RKO (cell line): ENCODE measurements around the gene NUDT4.

Source experiments
- DNase-seq: peaks from one replicate; pipeline ENCODE4 v3.0.0-alpha.2; 2016; ENCODE audit warnings: low spot score

The NUDT4 gene

DNA sequence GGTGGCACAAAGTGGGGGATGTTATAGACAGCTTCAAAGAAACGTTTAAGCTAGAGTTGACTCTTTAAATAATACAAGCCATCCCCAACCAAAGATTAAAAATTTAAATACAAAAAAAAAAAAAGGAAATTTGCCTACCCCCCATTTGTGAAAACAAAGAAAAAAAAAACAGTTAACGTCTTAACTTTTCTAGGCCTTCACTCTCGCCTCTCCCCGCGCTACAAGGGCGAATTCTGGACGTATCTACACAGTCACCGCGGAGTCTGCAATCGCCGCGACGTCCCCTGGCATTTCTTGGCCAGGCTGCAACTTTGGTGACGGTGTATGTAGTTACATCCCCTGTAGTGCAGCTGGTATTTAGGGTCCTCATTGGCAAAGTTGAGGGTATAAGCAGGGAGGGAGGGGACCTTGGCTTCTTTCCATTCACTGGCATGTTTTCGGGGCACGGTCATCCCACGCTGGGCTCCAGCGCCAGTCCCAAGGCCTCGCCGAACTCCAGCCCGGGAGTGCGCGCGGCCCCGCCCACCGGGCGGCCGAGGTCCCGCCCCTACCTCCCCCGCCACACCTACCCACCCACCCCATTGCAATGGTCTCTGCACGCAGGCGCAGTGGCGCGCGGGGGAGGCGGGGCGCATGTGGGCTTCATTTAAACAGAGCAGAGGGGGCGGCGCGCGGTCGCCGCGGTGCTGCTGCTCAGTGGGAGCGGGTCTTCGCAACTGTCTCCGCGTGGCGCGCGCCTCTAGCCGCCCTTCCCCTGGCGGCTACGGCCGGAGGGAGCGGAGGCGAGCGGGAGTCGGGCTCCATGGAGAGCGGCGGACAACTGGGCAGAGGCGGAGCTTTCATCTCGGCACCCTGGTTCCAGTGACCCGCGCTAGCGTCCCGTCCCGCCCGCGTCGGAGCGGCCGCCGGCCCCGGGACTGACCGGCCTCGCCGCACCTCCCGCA is at the start of gene NUDT4:
TSS of gene NUDT4 (plus strand) at position 674 of the 944 bp plus-strand sequence. CDS start 398 bp downstream, outside the sequence.
- DNase-seq = peak; percentile 92

DNA sequence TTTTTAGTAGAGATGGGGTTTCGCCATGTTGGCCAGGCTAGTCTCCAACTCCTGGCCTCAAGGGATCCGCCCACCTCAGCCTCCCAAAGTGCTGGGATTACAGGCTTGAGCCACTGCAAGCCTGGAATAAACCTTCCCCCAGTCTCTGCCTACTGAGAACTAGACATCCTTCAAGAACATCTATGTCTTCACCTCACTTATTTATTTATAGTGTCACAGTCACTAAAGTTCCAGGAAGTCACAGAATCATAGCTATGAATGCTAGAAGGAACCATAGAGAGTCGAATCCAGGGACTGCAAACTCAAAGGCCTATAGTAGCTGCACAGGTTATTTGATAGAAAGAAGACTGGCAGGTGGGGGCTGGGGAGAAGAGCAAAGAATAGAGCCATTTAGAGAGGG is 44.7 kb upstream of the NUDT4 start:
- DNase-seq = no peak

DNA sequence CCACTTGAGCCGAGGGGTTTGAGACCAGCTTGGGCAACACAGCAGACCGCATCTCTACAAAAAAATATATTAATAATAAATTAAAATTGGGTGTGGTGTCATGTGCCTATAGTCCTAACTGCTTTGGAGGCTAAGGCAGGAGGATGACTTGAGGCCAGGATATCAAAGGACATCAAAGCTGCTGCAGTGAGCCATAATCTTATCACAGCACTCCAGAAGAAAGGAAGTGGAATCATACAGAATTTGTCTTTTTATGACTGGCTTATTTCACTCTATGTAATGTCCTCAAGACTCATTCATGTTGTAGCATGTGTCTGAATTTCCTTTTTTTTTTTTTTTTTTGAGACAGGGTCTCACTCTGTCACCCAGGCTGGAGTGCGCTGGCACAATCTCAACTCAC is 43.9 kb upstream of the NUDT4 start:
- DNase-seq = no peak

DNA sequence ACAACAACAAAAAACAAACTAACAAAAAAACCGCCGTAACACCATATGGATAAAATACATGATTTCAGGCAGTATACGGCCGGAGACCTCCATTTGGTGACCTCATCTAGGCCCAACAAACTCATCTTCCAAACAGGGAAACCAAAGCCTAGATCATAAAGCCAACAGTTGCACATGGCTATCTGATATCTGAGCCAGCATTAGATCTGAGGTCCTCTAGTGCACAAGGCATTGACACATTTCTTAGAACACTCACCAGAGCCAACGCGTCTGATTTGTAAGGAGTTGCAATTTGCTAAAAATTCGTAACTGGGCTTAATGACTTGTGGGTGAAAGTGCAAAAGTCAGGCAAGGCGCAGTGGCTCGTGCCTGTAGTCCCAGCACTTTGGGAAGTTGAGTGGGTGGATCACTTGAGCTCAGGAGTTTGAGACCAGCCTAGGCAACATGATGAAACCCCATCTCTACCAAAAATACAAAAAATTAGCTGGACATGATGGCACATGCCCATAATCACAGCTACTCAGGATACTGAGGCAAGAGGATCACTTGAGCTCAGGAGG is 42.0 kb upstream of the NUDT4 start:
- no peak for DNase-seq

DNA sequence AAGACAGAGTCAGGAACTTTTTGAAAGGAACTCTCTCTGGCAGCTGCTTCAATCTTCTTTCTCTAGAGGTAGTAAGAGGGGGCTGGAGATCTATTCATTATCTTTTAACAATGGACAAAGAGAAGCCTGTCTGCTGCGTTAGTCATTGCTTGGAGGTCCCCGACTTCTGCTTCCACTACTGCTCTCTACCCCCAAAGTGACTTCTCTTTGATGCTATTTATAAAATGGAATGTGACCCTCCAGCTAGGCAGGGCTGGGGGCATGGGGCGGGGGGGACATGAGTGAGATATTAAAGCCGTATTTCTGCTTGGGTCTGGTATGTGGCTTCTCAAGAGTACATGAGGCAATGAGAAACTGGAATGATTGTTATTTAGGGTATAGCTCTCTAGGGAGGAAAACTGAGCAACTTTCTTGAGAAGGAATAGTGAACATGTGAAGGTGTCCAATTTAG is 41.4 kb upstream of the NUDT4 start:
- no peak for DNase-seq

DNA sequence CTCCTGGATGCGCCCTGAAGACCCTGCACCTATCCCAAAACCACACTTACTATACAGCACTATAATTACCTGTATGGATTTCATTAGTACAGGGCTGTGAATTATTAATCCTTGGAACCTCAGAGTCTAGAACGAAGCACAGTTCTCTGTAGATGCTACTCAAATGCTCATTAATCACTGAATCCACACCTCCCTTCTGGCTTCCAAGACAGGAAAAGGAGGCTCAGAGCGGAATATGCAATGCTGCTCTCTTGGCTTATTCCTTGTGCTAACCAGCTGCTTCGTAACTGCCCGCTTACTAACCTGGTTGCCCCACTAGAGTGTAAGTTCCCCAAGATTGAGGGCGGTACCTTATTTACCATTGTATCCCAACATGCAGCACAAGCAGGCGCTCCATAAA is 39.1 kb upstream of the NUDT4 start:
- no peak for DNase-seq

DNA sequence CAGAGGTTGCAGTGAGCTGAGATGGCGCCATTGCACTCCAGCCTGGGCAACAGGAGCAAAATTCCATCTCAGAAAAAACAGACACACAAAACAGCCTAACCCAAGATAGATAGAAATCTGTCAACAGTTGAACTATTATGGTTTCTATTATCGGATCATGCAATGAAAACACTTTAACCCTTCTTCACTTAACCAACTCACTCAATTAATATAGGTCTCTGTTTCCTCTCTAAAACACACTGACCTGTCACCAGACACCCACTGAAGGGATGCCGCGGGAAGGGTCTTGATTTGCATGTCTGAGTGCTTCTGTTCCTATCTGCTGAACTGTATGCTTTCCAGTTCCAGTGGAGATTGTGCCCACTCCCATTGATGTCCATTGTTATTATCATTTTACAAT is 38.0 kb upstream of the NUDT4 start:
- no peak for DNase-seq

DNA sequence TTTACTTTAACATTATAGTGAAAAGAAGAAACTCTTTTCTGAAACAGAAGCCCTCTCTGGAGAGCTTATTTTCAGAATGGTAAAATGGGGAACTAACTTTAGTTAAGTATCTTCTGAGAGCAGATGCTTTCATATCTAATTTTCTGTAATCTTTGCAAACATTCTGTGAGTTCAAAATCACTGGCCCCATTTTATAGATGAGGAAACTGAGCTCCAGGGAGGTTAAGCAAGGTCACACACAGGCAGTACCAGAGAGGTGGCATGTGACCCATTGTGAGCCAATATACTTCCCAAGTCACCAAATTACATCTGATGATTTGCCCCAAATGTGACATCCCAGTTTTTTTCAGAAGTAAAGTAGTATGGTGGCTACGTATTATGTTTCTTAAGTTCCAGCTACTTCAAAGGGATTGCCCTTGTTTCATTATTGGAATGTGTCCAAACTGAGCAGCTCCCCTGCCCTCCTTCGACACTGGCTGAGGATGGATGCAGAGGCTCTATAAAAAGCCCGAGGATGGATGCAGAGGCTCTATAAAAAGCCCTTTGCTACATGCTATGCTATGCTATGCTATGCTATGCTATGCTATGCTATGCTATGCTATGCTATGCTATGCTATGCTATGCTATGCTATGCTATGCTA is 36.2 kb upstream of the NUDT4 start:
- DNase-seq = no peak

DNA sequence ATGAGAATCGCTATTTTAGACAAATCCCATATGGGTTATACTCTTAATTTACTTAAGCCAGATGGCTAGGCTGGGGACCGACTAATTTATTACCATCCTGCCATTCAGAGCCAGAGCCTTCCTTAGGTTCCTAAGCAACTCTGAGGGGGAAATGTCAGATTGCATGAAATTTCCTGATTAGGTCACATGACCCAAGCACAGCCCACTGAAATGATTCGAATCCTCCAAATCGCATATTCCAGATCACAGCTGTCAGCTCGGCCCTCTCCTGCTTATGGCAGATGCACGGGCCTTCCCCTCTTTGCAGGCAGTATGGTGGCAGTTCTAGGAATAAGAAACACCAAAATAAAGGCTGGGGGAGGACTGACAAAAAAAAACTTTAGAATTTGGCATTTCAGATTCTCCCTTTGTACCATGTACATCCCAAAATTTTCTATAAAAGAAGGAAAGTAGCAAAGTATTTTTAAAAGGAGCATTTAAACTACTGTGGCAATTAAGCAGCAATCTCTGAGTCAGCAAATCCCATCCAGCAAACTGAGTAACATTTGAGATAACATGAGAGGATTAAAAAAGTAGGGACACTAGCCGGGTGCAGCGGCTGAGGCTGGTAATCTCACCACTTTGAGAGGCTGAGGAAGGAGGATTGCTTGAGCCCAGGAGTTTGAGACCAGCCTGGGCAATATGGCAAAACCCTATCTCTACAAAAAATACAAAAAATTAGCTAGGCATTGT is 30.5 kb upstream of the NUDT4 start:
- no peak for DNase-seq

DNA sequence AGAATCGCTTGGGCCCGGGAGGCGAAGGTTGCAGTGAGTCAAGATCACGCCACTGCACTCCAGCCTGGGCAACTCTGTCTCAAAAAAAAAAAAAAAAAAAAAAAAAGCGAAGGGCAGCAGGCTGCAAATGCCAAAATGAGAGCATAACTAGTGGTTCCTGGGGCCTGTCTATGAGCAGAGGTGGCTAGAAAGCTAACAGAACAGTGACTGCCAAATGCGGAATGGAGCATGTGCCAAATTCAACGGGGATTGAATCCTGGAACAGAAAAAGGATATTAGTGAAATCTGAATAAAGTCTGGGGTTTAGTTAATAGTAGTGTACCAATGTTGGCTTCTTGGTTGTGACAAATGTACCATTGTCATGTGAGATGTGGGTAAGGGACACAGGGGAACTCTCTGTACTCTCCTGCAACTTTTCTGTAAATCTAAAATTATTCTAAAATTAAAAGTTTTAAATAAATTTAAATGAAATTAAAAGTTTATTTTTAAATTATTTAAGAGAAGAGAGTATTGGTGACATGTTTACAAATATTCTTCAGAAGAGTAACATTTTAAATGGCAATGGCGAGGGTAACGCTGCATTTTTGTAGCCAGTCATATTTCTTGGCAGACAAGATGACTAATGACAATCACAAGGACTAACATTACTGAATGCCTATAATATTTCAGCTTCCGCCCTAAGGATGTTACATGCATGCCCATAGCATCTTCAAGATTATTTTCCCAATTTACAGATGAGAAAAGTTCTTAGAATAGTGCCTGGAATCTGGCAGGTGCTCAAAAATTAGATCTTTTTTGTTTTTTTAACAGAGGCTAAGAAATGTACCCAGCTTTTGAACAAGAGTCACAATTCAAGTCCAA is 28.9 kb upstream of the NUDT4 start:
- peak; percentile 40 for DNase-seq

DNA sequence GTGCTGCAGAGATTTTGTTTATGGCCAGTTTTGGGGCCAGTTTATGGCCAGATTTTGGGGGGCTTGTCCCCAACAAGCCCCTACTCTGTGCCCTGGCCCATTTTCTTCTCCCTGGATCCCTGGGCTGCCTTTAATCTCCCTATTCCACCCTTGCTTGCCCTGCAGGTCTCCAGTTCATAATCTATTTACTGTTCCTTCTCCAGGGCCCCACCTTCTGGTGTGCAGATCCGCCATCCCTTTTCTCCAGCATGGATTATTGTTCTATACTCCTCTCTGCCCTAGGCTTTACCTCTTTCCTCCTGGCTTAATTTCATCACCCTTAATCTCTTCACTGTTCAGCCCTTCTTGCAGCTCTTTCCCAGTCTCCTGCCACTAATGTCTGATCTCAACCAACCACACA is 26.0 kb upstream of the NUDT4 start:
- DNase-seq = no peak

DNA sequence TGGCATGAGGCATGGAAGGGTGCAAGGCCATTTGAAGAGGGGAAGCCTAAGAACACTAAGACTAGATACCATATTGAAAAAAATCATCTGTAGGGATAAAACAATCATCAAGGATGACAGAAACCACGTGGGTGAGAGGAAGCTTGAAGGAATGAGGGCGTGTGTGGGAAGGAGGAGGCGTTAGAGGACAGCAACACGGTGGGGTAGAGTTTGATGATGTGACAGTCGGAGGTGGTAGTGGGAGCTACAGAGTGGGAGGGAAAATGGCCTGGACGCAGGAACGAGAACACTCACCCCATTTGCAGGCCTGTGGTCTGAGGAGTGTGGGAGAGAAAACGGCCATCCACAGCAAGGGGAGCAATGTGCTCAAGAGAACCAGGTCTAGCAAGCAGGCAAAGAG is 25.4 kb upstream of the NUDT4 start:
- DNase-seq = no peak

DNA sequence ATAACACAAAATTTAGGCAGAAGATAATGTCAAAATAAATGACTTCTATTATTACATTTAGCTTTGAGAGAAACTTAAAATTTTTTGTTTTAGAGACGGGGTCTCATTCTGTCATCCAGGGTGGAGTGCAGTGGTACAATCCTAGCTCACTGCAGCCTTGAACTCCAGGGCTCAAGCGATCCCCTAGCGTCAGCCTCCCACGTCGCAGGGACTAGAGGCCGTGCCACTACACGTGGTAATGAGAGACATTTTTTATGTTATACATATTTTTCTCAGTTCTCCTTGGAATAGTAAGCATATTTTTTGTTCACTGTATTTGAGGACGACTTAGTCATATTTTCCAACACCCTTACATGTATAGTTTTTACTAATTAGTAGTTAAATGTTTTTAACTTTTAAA is 21.5 kb upstream of the NUDT4 start:
- no peak for DNase-seq

DNA sequence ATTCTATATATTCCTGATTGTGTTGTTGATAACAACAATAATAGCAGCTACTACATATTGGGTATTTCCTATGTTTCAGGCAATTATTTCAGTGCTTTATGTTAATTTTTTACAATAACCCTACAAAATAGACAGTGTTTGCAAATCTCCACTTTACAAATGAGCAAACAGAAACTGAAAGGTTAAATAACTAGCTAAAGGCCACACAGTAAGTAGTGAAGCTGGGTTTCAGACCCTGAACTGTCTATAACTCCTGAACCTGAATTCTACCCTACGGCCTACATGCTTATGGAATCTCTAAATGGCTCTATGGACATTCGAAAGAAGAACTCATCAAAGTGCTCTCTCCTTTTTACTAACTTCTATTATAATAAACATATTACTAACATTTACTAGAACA is 19.7 kb upstream of the NUDT4 start:
- DNase-seq = no peak

DNA sequence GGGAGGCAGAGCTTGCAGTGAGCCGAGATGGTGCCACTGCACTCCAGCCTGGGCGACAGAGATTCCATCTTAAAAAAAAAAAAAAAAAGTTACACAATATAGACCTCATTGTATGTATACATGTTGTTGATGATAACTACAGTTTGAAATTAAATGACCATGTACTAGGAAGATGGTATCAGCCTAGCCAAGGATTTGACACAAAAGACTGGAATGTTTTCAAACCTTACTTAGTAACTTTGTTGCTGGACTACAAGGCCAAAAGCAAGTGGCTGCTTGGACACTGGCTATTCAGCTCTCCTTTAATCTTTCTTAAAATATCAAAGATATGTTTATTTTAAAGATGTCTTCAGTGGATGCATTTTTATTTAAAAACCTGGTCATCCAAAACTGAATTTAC is 18.9 kb upstream of the NUDT4 start:
- DNase-seq = no peak

DNA sequence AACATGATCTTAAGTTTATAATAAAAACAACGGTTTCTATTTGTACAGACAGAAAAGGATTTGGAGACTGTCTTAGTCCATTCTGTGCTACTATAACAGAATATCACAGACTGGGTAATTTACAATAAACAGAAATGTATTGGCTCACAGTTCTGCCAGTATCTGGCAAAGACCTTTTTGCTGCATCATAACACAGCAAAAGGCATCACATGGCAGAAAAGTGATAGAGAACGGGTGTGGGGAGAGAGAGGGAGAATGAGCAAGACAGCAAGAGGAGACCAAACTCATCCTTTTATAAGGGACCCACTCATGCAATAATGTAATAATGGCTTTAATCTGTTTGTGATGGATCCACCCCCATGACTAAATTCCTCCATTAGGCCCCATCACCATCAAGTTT is 17.0 kb upstream of the NUDT4 start:
- DNase-seq = no peak

DNA sequence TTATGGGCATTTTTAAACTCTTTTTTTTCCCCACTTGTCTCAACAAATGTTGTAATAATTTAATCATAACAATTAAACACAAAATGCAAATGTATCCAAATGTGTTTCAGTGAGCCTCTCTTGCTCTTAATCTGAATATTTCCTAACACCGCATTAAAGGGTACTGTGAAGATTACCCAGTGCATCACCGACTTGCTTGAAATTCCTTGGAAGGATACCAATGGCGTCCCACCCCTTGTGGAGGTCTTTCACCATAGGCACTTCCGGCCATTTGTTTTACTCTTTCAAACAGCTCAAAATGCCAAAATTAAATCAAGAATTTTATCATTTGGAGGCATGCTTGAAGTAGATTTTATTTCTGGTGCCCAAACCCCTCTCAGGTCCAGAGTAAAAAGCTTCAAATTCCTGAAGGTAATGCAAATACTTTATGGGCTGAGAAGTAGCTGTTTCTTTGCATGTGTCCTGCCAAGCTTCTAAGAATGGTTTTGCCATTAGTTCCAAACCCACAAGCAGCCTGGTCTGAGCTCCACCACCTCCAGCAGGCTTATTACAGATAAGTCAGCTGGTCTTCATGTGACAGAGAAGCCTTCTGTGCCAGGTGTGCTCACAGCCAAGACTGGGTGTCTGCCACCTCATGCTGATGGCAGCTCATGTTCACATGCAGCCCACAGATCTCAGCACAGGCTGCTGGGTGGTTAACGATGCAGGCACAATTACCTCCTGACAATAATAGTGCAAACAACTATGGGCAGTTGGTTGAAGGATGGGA is 16.4 kb upstream of the NUDT4 start:
- DNase-seq = no peak

DNA sequence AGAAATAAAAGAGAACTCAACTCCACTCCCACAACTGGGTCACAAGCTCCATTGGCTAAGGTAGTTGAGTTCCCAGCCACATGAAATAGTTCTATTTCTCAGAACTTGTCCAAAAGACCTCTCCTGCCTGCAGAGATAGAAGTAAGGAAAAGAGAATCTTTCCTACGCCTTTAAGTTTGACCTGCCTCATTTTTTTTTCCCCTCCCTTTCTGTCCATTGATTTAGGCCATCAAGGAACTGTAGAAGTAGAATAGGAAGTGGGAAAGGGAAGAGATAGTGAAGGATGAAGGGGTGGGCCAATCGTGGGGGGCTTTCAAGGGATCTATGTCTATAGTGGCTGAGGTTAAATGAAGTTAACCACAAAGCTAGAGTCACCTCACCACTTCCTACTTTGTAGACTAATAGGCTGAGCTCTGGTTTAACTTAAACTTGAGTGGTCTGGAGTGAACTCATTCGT is 13.9 kb upstream of the NUDT4 start:
- DNase-seq = no peak

DNA sequence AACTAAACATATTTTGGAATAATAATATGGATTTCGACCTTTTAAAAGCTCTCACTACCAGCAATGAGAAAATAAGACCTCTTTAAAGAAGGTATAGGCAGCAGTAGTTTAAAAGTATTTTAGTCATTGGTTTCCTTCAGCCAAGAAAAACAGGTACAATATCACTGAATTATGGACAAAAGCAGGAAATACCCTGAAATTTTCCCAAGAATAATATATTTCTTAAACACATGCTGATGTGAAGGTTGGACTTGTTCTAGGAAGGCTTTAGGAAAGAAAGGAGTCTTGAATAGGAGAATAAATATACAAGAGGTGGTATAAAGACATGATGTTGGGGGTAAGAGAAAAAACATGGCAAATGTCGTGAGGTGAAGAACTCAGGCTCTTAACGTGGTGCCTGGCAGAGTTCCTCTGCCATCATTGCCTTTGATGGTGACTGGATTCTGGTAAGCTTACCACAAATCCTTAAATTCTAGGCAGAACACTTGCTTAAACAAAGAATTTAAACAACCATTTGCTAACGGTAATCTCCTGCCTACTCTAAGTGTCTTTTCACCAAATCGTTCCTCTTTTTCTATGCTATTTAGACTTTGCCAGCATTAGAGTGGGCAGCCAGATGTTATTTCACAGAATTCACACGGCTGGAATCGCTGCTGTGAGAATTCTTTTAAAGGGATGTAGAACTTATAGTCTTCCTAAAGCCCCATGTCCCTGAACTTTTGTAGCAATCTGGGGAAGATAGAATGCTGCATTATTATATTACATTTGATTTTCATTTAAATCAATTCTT is 11.9 kb upstream of the NUDT4 start:
- no peak for DNase-seq

DNA sequence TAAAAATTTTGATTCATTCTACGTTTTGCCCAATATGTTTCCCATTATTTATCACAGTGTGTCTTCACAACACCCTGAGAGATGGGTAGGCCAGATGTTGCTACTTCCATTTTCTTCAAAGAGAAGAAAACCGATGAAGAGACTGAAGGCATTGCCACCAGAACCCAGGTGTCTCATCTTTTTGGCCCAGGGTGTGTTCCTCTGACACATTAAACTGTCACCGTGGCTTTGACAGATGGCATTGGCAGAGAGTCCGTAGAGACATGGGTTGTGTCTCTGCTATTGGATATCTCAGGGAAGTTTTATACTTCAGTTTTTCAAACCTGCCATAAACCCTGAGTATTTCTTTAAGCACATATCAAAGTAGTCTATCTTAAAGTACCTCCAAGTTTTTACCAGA is 11.3 kb upstream of the NUDT4 start:
- no peak for DNase-seq
